ENCODE data around the gene TBX15. TPM values are rescaled to one million over a fixed set of nuclear protein-coding genes. Genes with fewer than 3 reads are reported as not detected.

TBX15 gene
- total RNA-seq, 4 donors from 2014 or later, result 1.1 to 5.4 (median 3.5) TPM

DNA sequence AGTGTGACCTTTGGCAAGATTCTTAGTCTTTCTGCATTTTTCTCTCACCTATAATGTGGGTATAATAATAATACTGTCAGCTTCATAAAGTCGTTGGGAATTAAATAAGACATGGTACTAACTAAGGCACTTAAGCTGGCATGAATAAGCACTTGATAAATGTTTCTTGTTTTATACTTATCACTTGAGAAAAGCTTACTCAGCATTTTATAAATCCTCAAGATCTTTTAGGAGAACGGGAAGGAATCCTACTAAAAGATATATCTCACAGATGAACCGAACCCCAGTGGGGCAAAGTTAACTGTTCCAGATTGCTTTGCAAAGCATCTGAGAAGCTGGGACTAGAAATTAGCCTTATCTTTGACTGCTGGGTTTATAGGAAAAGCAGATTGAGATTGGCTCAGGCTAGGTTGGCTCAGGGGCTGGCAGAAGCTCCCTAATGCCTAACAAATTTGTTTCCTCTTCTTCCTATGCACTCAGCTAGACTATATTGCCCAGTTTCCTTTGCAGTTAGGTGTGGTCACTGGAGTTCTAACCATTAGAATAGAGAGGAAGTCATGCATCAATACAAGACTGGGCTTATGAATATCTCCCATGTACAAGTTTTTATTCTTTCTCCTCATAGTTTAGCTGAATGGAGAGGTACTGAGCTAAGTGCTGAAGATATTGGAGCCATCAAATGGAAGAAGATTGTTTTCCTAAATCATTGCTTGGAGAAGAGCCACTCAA lies 110.3 kb downstream of the TBX15 start:
- H3K9me3 ChIP-seq, result no peaks in the 10 kb centered on the region
- H3K27ac ChIP-seq, result no peak overlapping the region
- no peak for DNase-seq
- TF ChIP-seq, protein P1, sequence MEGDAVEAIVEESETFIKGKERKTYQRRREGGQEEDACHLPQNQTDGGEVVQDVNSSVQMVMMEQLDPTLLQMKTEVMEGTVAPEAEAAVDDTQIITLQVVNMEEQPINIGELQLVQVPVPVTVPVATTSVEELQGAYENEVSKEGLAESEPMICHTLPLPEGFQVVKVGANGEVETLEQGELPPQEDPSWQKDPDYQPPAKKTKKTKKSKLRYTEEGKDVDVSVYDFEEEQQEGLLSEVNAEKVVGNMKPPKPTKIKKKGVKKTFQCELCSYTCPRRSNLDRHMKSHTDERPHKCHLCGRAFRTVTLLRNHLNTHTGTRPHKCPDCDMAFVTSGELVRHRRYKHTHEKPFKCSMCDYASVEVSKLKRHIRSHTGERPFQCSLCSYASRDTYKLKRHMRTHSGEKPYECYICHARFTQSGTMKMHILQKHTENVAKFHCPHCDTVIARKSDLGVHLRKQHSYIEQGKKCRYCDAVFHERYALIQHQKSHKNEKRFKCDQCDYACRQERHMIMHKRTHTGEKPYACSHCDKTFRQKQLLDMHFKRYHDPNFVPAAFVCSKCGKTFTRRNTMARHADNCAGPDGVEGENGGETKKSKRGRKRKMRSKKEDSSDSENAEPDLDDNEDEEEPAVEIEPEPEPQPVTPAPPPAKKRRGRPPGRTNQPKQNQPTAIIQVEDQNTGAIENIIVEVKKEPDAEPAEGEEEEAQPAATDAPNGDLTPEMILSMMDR (IDR thresholded peaks at IDR 0.05), result no peak
- no peak for TF ChIP-seq POLR2A (IDR thresholded peaks at IDR 0.05)
- no peaks in the 10 kb centered on the region for H3K4me1 ChIP-seq
- 70 to 77% methylated on average over 3 of the region's 3 CpGs for WGBS, 2 donors
- H3K4me3 ChIP-seq (replicated peaks in 1 of 3), result no peak overlapping the region
- H3K36me3 ChIP-seq, result no peaks in the 10 kb centered on the region
- intact Hi-C loops (cut with DNase I), result no loop called here
- no peaks in the 10 kb centered on the region for H3K27me3 ChIP-seq

DNA sequence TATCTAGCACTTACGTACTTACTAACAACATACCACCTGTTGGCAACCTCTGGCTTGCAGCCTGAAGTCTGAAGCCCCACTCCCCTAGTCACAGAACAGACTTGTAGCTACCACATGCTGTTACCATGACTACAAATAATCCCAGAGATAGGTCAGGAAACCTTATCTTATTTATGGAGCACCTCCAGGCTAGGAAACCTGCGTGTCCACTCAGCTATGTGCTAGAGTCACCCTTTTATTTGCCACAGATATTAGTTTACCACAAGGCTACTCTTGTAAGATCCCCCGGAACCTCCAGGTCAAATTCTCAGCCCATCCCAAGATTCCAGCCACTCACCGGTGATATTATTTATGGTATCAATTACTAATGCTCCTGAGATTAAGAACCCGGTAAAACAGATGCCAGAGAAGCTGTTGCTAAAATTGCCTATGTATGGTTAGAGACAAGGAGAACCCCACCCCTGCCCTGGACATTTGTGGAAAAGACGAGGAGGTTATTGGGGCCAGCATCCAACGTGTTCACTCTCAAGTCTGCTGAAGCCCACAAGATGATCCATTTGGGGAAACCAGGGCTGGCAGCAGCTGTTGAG lies 116.5 kb downstream of the TBX15 start:
- no peak for TF ChIP-seq POLR2A (IDR thresholded peaks at IDR 0.05)
- TF ChIP-seq, protein P1 (IDR thresholded peaks at IDR 0.05), result no peak
- H3K4me3 ChIP-seq (replicated peaks in 1 of 3), result no peak overlapping the region
- no peak for DNase-seq
- H3K27me3 ChIP-seq, result no peaks in the 10 kb centered on the region
- H3K27ac ChIP-seq, result no peak overlapping the region
- WGBS, 2 donors, result 85 to 89% methylated on average over 7 of the region's 7 CpGs
- intact Hi-C loops (cut with DNase I), result no loop called here
- no peaks in the 10 kb centered on the region for H3K4me1 ChIP-seq
- H3K9me3 ChIP-seq, result no peaks in the 10 kb centered on the region
- no peaks in the 10 kb centered on the region for H3K36me3 ChIP-seq

DNA sequence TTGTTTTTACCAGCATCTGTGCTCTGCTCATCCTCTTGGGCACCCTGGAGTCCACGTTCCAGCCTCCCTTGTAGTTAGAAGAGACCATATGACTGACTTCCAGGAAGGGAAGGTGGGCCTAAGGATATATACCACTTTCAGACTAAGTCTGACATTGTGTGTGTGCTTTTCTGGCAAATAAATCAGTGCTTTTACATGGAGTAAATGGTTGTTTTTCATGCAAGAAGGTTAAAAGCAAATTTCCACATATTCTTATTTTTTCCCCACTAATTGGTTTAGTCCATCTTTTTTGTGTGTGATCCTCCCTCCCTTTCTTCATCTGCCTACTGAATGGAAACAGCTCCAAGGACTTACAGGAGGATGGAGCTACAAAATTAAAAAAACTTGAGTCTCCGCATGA lies 119.8 kb downstream of the TBX15 start:
- 83 to 87% methylated on average over 2 of the region's 2 CpGs for WGBS, 2 donors
- H3K4me1 ChIP-seq, result no peaks in the 10 kb centered on the region
- intact Hi-C loops (cut with DNase I), result no loop called here
- H3K27me3 ChIP-seq, result no peaks in the 10 kb centered on the region
- H3K4me3 ChIP-seq (replicated peaks in 1 of 3), result no peak overlapping the region
- no peak for TF ChIP-seq POLR2A (IDR thresholded peaks at IDR 0.05)
- H3K27ac ChIP-seq, result no peak overlapping the region
- no peak for DNase-seq
- no peaks in the 10 kb centered on the region for H3K36me3 ChIP-seq
- no peaks in the 10 kb centered on the region for H3K9me3 ChIP-seq

DNA sequence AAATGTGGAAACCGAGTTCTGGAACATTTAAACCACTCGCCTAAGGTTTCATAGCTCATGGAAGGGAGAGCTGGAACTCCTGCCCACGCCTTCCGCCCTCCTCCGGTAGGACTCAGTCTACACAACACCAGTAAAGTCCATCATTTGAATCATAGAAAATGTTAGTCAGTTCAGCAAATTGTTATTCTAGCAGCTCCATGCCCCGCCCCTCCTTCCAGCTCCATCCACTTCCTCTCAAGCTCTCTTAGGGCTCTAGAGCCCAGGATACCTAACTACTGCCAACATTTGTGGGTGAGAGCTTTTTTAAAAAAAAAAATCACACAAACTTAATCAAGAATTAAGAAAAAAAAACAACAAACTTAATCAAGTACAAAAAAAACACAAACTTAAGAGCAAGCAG lies 121.8 kb downstream of the TBX15 start:
- no peaks in the 10 kb centered on the region for H3K4me1 ChIP-seq
- no peak overlapping the region for H3K27ac ChIP-seq
- TF ChIP-seq POLR2A (IDR thresholded peaks at IDR 0.05), result no peak
- TF ChIP-seq, protein P1 (IDR thresholded peaks at IDR 0.05), result no peak
- H3K27me3 ChIP-seq, result no peaks in the 10 kb centered on the region
- peak; percentile 54 to 57 for DNase-seq
- intact Hi-C loops (cut with DNase I), result no loop called here
- H3K36me3 ChIP-seq, result no peaks in the 10 kb centered on the region
- no peaks in the 10 kb centered on the region for H3K9me3 ChIP-seq
- WGBS, 2 donors, result 81 to 84% methylated on average over 6 of the region's 6 CpGs
- no peak overlapping the region for H3K4me3 ChIP-seq (replicated peaks in 1 of 3)

DNA sequence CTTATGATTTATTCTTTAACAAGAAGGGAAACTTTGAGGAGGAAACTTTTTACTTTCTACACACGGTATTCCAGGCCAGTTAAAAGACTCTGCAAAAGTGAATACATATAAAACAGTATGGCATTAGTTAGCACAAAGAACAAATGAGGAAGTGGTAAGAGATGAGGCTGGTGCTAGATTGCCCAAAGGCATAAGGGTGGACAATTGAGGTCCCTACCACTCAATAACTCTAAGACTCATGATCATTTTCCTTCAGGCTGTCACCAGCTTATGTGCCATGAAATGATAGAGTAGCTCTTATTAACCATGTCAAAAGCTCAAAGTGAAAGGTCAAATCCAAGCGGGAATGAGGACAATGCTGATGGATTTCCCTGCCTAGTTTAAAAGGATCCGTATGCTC lies 124.5 kb downstream of the TBX15 start:
- 89 to 90% methylated on average over 3 of the region's 3 CpGs for WGBS, 2 donors
- DNase-seq, result no peak
- Histone ChIP-seq H3K27ac (no peak overlapping the region), H3K9me3 (no peaks in the 10 kb centered on the region), H3K36me3 (no peaks in the 10 kb centered on the region), H3K4me3 (replicated peaks in 1 of 3) (no peak overlapping the region), H3K4me1 (peaks cover 9 to 18% of the 10 kb centered on the region in 2 donors), H3K27me3 (no peaks in the 10 kb centered on the region)
- TF ChIP-seq POLR2A (IDR thresholded peaks at IDR 0.05), result no peak
- TF ChIP-seq, protein P1 (IDR thresholded peaks at IDR 0.05), result no peak
- intact Hi-C loops (cut with DNase I), result no loop called here

Data from thyroid gland (tissue), 4 donors.